NK-92 (cell line): ENCODE measurements around the gene ARAF.
"Not testable (repeated sequence)": the region's sequence is repeated elsewhere in the genome, so short reads cannot be mapped to it uniquely, and the experiment has no call there.

Experiments used
- DNase-seq: peaks from one replicate; lab custom pipeline; 2025; ENCODE audit not compliant: unreplicated experiment; lab: John Stamatoyannopoulos, UW

Gene ARAF

GRCh38 chrX:47560934-47561658 is at the start of gene ARAF:
Gene ARAF, plus strand, starts transcription at chrX:47561205. Its CDS starts 1,763 bp downstream, at chrX:47562968.
- peak; percentile 85 for DNase-seq

GRCh38 chrX:47512383-47512782 is 48.6 kb upstream of the ARAF start:
- DNase-seq: not testable (repeated sequence)

GRCh38 chrX:47513034-47513965 is 47.7 kb upstream of the ARAF start:
- not testable (repeated sequence) for DNase-seq

- DNase-seq: no peak
These were observed 46.3 kb upstream of the ARAF start for GRCh38 chrX:47514533-47515235.

DNA sequence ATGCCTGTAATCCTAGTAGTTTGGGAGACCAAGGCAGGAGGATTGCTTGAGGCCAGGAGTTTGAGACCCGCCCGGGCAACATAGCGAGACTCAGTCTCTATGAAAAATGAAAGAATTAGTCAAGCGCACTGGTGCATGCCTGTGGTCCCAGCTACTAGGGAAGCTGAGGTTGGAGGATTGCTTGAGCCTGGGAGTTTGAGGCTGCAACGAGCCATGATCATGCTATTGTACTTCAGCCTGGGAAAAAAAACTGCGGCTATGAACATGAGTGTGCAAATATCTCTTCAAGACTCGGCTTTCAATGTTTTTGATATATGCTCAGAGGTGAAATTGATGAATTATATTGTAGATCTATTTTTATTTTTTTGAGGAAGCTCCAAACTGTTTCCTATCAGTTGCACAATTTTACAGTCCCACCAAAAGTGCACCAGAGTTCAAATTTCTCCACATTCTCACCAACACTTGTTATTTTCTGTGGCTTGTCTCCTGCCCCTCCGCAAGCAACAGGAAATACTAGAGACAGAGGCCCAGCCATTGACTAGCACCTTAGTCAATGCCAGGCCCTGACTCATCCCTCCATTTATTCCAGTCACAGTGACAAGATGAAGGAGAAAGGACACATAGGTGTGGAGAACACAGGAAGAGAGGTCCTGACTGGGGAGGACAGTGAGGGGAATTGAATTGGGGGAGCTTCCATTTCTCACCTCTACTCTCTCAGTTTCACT is 44.9 kb upstream of the ARAF start:
- no peak for DNase-seq

- DNase-seq: no peak
These were observed 42.9 kb upstream of the ARAF start for GRCh38 chrX:47518144-47518543.

DNA sequence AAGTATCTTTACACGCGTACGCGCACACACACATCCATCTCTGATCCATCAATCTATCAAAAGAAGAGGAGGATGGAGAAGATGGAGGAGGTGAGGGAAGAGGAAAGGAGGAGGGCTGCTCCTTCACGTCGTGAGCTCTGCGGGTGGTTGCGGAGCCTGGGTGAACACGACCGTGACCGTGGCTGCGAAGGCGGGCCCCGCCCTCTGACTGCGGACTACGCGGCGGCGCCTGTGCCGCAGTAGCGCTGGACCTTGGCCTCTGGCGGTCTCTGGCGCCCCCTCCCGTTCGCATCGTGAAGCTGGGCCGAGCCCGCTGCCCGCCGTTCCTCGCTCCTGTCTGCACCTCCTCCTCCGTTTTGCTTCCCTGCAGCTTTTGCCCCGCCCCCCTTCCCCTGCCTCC is 37.7 kb upstream of the ARAF start:
- DNase-seq: no peak

DNA sequence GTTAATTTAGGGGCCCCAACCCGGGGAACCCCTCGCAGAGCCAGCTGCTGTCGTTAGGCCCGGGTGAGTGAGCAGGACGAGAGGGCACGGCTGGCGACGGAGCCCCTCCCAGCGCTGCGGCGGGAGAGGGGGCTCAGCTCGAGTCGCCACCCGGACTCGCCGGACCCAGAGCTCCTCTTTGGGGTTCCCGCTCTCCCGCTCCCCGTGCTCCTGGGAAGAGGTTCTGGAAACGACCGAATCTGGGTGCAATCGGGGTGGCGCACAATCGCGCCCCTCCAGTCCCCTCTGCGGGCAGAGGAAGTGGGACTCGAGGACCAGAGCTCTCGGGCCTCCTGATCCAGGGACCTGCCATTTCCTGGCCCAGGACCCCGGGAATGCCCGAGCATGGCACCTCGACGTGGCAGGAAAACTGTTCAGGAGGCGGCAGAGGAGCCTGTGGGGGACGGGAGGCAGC is 37.3 kb upstream of the ARAF start:
- no peak for DNase-seq

DNA sequence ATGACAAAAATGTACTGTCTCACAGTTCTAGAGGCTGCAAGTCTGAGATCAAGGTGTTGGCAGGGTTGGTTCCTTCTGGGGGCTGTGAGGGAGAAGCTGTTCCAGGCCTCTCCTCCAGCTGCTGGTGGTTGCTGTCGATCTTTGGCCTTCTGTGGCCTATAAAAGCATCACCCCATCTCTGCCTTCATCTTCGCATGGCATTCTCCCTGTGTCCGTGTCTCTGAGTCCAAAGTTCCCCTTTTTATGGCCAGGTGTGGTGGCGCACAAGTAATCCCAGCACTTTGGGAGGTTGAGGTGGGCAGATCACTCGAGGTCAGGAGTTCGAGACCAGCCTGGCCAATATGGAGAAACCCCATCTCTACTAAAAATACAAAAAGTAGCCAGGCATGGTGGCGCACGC is 31.5 kb upstream of the ARAF start:
- no peak for DNase-seq

DNA sequence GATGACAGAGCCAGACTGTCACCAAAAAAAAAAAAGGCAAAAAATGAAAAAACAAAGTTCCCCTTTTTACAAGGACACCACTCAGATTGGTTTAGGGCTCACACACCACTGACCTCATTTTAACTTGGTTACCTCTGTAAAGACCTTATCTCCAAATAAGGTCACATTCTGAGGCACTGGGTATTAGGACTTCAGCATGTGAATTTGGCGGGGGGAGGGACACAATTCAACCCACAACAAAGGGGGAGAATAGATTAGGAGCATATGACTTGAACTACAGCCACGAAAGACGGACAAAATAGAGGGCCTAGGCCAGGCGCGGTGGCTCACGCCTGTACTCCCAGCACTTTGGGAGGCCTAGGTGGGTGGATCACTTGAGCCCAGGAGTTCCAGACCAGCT is 31.0 kb upstream of the ARAF start:
- no peak for DNase-seq

GRCh38 chrX:47539860-47540259 is 21.1 kb upstream of the ARAF start:
- no peak for DNase-seq

DNA sequence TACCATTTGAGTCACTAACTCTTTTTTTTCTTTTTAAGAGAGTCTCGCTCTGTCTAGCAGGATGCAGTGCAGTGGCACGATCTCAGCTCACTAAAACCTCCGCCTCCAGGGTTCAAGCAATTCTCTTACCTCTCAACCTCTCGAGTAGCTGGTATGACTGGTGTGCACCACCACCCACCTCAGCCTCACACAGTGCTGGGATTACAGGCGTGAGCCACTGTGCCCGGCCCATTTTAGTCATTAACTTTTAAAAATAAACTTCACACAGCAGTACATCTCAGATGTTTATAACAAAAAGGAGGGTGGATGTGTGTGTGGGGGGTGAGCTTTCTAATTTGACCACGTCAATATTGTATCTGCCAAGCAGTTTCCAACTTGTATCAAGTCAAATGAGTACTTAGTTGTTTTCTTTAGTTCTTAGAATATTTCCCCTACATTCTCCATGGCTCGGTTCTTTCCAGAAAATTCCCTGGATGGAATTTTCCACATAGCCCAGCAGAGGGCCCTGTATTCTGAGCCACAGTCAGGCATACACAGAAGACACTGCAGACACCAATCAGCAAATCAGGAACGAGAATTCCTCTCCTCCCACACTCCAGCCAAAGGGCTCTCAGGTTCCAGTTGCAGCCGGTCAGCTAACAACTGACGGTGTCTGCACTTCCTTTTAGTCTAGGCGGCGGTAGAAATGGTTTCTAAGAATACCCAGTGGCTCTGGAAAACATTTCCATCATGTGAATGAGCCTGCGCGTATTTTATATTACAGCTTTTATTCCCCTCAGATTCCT is 20.1 kb upstream of the ARAF start:
- DNase-seq: no peak

DNA sequence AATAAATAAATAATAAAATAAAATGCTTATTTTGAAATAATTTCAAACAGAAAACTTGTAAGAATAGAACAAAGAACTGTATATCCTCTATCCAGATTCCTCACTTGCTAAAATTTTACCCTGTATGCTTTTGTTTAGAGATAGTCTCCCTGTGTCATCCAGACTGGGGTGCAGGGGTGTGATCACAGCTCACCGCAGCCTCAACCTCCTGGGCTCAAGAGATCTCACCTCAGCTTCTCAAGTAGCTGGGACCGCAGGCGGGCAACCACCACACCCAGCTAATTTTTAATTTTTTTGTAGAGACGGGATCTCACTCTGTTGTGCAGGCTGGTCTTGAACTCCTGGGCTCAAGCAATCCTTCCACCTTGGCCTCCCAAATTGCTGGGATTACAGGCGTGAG is 17.5 kb upstream of the ARAF start:
- no peak for DNase-seq

DNA sequence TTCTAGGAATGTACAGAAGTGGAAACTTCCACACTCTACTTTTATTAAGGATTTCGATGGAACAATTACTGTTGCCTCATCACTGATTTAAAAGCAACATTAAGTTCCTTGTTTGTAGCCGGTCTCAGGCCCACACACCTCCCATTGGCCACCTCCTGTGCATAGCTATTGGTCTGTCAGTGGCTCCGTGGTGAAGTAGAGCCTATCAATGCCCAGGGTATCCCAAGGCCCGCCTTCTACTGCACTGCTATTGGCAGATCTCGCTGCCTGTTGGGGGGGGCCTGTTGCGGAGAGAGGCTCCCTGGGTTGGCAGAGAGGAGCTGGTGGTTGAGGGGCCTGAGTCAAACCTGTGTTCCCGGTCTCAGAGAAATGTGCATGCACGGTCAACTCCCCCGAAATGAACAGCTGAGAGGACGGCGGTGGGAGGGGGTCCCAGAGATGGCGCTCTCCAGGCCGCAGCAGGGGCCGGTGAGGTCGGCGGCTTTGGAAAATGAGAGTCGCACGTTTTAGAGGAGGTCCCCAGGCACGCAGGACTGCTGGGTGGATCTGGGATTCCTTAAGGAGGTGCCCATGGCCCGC is 4.9 kb upstream of the ARAF start:
- DNase-seq: peak; percentile 47

DNA sequence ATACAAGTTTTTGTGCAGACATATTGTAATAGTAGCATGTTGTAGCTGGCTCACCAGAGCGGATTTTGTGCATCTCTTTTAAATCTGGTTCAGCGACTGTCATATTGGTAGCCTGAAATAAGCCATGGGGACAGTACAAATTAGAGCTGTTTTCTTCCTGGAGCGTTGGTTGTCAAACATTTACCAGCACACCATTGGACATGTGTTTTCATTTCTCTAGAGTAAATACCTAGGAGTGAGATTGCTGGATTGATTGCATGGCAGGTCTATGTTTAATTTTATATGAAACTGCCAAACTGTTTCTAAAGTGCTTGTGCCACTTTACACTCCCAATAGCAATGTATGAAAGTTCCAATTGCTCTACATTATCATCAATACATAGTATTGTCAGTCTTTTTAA is 2.6 kb upstream of the ARAF start:
- DNase-seq: no peak

GRCh38 chrX:47560179-47560933 is 649 bp upstream of the ARAF start:
- no peak for DNase-seq

- DNase-seq: no peak
These were observed 700 bp downstream of the ARAF start for GRCh38 chrX:47561659-47562151.

GRCh38 chrX:47562615-47563243 is 1.7 kb downstream of the ARAF start:
- DNase-seq: no peak
